Osteocyte (in vitro differentiated cells): ENCODE results near the gene AP4B1. TPM values are rescaled to one million over a fixed set of nuclear protein-coding genes. Genes with fewer than 3 reads are reported as not detected.
A peak's percentile ranks its signal among the peaks of the same experiment; 100 is the strongest.
"Not testable (repeated sequence)": the region's sequence is repeated elsewhere in the genome, so short reads cannot be mapped to it uniquely, and the experiment has no call there.

Source experiments
- DNase-seq: peaks from one replicate; pipeline ENCODE4 v3.0.0; 2021; ENCODE audit warnings: mixed read lengths; ENCODE audit not compliant: unreplicated experiment; ENCODE audit errors: extremely low spot score
- H3K27ac Mint-ChIP-seq: one replicate; pipeline ENCODE4 v1.8.0; 2021; ENCODE audit warnings: mild to moderate bottlenecking, mixed read lengths; ENCODE audit not compliant: unreplicated experiment
- H3K27me3 Mint-ChIP-seq: one replicate; pipeline ENCODE4 v1.8.0; 2021; ENCODE audit warnings: mixed read lengths; ENCODE audit not compliant: unreplicated experiment
- H3K36me3 Mint-ChIP-seq: one replicate; pipeline ENCODE4 v1.8.0; 2021; ENCODE audit warnings: mixed read lengths; ENCODE audit not compliant: unreplicated experiment
- H3K4me1 Mint-ChIP-seq: one replicate; pipeline ENCODE4 v1.8.0; 2021; ENCODE audit warnings: mixed read lengths; ENCODE audit not compliant: unreplicated experiment
- H3K4me3 Mint-ChIP-seq: one replicate; pipeline ENCODE4 v1.8.0; 2021; ENCODE audit warnings: mild to moderate bottlenecking, moderate library complexity, mixed read lengths; ENCODE audit not compliant: unreplicated experiment
- H3K9me3 Mint-ChIP-seq: one replicate; pipeline ENCODE4 v1.8.0; 2021; ENCODE audit warnings: mixed read lengths; ENCODE audit not compliant: unreplicated experiment
- long read RNA-seq: library from polyadenylated mRNA; unstranded; transcript quantifications from one replicate; pipeline ENCODE4 v2.0.0, GENCODE V29; 2021
- total RNA-seq: library from RNA; stranded (reverse); gene quantifications from 2 replicates; pipeline ENCODE4 v1.2.1, GENCODE V29; 2021
- TF ChIP-seq, protein P1 (sequence below): fragments of 200-600 bp; sonication (generic); IDR thresholded peaks from 2 replicates; pipeline ENCODE4 v1.5.0; 2021; ENCODE audit warnings: antibody characterized with exemption, mild to moderate bottlenecking, moderate library complexity

Gene AP4B1
- total RNA-seq: 15.3 and 19.7 TPM in 2 replicates
- long read RNA-seq, transcript AP4B1-204 (10 exons, 2,818 nt): major isoform, 75 of 164 reads
- long read RNA-seq, transcript AP4B1-201 (11 exons, 2,742 nt): minor isoform, 54 of 164 reads
- long read RNA-seq, partial matches to known transcripts: 8 of 164 reads
- long read RNA-seq, other reads (novel, unspliced or antisense): 27 of 164 reads

DNA sequence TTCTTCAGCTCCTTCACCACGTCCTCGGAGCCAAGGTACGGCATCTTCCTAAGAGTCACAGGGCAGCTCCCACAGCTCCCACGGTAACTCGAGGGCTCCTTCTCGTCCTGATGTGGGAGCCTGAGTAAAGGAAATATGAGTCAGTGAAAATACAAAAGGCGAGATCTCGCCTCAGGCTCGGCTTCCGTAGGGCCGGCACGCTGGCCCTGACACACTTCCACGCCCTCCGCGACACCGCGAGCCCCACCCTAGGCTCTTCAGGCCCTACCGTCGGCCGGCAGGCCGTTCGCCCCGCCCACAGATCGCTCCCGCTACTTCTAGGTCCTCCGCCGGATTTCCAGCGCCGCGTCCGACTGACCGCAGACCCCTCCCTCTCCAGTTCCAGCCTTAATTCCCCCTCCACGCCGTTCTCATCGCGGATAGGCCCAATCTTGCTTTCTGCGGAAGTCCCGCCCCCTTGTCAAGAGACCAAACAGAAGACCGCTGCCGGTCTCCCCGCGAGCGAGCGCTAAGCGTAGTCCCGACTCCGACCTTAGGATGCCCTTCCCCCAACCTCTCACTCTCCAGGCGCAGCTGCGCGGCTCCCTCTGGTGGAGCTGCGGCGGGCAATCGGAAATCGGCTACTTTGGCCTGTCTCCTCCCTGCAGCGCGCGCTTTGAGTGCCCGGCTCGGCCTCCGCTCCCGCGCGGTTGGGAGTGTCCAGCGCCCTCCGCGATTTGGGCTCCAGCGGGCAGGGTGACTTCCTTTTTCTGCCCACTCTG, at the start of gene AP4B1, which contains the start of gene DCLRE1B:
Gene AP4B1 (minus strand): TSS at position 126 of the 761 bp plus-strand sequence. CDS start 82 bp downstream, at position 44.
Gene DCLRE1B (plus strand): TSS at position 653 of the 761 bp plus-strand sequence. CDS start 261 bp downstream, outside the sequence.
- no peaks in the 10 kb centered on the region for H3K27me3 Mint-ChIP-seq
- peak within 1 kb of the TSS; percentile 94 for H3K27ac Mint-ChIP-seq
- peaks cover 21% of the 10 kb centered on the region for H3K4me1 Mint-ChIP-seq
- no peaks in the 10 kb centered on the region for H3K9me3 Mint-ChIP-seq
- peak; percentile 99 for DNase-seq
- TF ChIP-seq, protein P1, sequence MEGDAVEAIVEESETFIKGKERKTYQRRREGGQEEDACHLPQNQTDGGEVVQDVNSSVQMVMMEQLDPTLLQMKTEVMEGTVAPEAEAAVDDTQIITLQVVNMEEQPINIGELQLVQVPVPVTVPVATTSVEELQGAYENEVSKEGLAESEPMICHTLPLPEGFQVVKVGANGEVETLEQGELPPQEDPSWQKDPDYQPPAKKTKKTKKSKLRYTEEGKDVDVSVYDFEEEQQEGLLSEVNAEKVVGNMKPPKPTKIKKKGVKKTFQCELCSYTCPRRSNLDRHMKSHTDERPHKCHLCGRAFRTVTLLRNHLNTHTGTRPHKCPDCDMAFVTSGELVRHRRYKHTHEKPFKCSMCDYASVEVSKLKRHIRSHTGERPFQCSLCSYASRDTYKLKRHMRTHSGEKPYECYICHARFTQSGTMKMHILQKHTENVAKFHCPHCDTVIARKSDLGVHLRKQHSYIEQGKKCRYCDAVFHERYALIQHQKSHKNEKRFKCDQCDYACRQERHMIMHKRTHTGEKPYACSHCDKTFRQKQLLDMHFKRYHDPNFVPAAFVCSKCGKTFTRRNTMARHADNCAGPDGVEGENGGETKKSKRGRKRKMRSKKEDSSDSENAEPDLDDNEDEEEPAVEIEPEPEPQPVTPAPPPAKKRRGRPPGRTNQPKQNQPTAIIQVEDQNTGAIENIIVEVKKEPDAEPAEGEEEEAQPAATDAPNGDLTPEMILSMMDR: peak; percentile 70
- H3K36me3 Mint-ChIP-seq: peaks cover 15% of the 10 kb centered on the region
- peak within 1 kb of the TSS; percentile 90 for H3K4me3 Mint-ChIP-seq

DNA sequence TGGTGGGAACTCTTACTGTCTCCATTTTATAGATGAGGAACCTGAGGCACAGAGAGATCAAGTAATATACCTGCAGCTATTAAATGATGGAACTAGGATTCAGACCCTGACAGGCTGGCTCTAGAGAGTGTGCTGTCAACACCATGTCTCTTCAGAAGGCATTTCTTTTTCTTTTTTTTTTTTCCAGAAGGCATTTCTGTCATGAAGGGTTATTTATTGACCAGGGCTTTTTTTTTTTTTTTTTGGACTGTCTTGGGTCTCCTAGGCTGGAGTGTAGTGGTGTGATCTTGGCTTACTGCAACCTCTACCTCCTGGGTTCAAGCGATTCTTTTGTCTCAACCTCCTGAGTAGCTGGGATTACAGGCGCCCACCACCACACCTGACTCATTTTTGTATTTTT, 47.1 kb upstream of the AP4B1 start:
- no peaks in the 10 kb centered on the region for H3K9me3 Mint-ChIP-seq
- no peak for DNase-seq
- H3K36me3 Mint-ChIP-seq: peaks cover 16% of the 10 kb centered on the region
- no peak overlapping the region for H3K27ac Mint-ChIP-seq
- TF ChIP-seq, protein P1: no peak
- H3K27me3 Mint-ChIP-seq: no peaks in the 10 kb centered on the region
- peaks cover 17% of the 10 kb centered on the region for H3K4me1 Mint-ChIP-seq
- no peak overlapping the region for H3K4me3 Mint-ChIP-seq

DNA sequence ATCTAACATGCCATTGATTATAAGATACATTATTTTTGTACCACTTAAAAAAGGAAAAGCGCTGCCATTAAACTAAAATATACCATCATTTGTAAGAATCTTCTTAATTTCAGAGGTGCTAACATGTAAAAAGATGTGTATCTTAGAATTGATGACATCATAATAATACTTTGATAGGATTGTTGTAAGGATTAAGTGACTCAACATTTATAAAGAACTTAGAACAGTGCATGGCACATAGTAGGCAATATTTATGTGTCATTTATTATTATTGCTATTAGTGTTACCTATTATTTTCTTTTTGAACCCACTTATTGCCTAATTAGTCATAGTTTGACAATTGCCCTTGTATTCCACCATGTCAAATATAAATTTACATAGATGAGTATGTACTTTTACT, 46.3 kb upstream of the AP4B1 start:
- Mint-ChIP-seq H3K27me3 (no peaks in the 10 kb centered on the region), H3K4me3 (no peak overlapping the region), H3K36me3 (peaks cover 11% of the 10 kb centered on the region), H3K9me3 (no peaks in the 10 kb centered on the region), H3K4me1 (peaks cover 17% of the 10 kb centered on the region), H3K27ac (no peak overlapping the region)
- TF ChIP-seq, protein P1: no peak
- DNase-seq: no peak

DNA sequence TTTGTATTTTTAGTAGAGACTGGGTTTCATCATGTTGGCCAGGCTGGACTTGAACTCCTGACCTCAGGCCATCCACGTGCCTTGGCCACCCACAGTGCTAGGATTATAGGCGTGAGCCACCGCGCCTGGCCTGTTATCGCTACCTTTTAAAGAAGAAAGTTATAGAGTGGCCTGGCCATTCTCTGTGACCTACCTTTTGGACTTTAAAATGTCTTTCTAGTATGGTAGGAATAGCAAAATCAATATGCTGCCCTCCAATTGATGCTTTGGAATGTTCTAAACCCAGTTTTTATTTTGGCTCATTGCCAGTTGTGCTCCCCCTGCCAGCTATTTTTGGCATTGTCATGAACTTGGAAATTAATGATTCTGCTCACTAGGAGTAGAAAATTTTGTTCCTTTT, 44.4 kb upstream of the AP4B1 start:
- Mint-ChIP-seq H3K27me3 (no peaks in the 10 kb centered on the region), H3K27ac (no peak overlapping the region), H3K9me3 (peaks cover 5% of the 10 kb centered on the region), H3K4me3 (no peak overlapping the region), H3K36me3 (peaks cover 14% of the 10 kb centered on the region), H3K4me1 (peaks cover 17% of the 10 kb centered on the region)
- TF ChIP-seq, protein P1: peak; percentile 49
- DNase-seq: no peak

DNA sequence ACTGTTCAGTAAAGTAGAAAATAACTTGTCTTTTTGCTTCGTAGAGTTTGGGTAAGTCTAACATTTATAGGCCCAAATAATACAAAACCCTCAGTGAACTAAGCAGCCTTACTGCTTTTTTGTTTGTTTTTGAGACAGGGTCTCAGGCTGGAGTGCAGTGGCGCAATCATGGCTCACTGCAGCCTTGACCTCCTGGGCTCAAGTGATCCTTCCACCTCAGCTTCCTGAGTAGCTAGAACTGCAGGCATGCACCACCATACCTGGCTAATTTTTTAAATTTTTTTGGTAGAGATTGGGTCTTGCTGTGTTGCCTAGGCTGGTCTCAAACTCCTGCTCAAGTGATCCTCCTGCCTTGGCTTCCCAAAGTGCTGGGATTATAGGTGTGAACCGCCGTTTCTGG, 43.6 kb upstream of the AP4B1 start:
- peaks cover 16% of the 10 kb centered on the region for H3K36me3 Mint-ChIP-seq
- H3K27me3 Mint-ChIP-seq, H3K4me3 Mint-ChIP-seq, DNase-seq, H3K9me3 Mint-ChIP-seq: not testable (repeated sequence)
- peak overlapping the region; percentile 57 for H3K27ac Mint-ChIP-seq
- H3K4me1 Mint-ChIP-seq: peaks cover 17% of the 10 kb centered on the region
